T-helper 17 cell (primary cell): ENCODE results near the gene AMER2. TPM values are rescaled to one million over a fixed set of nuclear protein-coding genes. Genes with fewer than 3 reads are reported as not detected.

Experiments
- ATAC-seq: fragments of 150-1000 bp; cut with Tn5 transposase; 2 replicates; pipeline ENCODE4 v1.10.0; 2021; ENCODE audit warnings: mild to moderate bottlenecking, moderate library complexity
- DNase-seq, 3 donors: peaks; one replicate each; pipeline versions ENCODE4 v3.0.0 to v3.0.0-alpha.2; 2020 to 2021
- H3K9me3 ChIP-seq: one replicate; pipeline ENCODE4 v1.7.0; 2013; ENCODE audit warnings: low read length, mild to moderate bottlenecking; ENCODE audit not compliant: control insufficient read depth, poor library complexity, severe bottlenecking
- H3K27ac Mint-ChIP-seq: one replicate; pipeline ENCODE4 v1.8.0; 2022; ENCODE audit warnings: mild to moderate bottlenecking, moderate library complexity, mixed read lengths
- H3K27me3 Mint-ChIP-seq: one replicate; pipeline ENCODE4 v1.8.0; 2022; ENCODE audit warnings: mixed read lengths
- H3K36me3 Mint-ChIP-seq: one replicate; pipeline ENCODE4 v1.8.0; 2022; ENCODE audit warnings: low read depth, mixed read lengths
- H3K4me1 Mint-ChIP-seq: one replicate; pipeline ENCODE4 v1.8.0; 2022; ENCODE audit warnings: mild to moderate bottlenecking, mixed read lengths
- H3K4me3 Mint-ChIP-seq: one replicate; pipeline ENCODE4 v1.8.0; 2022; ENCODE audit warnings: mild to moderate bottlenecking, moderate library complexity, mixed read lengths
- total RNA-seq, 4 donors: library from RNA in 2 of 4; stranded (reverse) in 2 of 4; gene quantifications; one replicate each; pipeline ENCODE4 v1.2.3 and lab custom pipeline; 2022 to 2026

Gene AMER2
- total RNA-seq, 2 donors from 2014 or later = not detected

- no peak overlapping the region for H3K27ac Mint-ChIP-seq
- peaks cover 86% of the 10 kb centered on the region for H3K27me3 Mint-ChIP-seq
- no peaks in the 10 kb centered on the region for H3K4me1 Mint-ChIP-seq
- H3K9me3 ChIP-seq = no peaks in the 10 kb centered on the region
- DNase-seq = no peak
- no peak overlapping the region for H3K4me3 Mint-ChIP-seq
- peaks cover 3% of the 10 kb centered on the region for H3K36me3 Mint-ChIP-seq
- ATAC-seq = no peak
Measured at GRCh38 chr13:25178070-25178469, 6.0 kb upstream of the AMER2 start.

- no peak for ATAC-seq
- H3K27me3 Mint-ChIP-seq = peaks cover 86% of the 10 kb centered on the region
- H3K9me3 ChIP-seq = no peaks in the 10 kb centered on the region
Measured at GRCh38 chr13:25177636-25178035, 5.5 kb upstream of the AMER2 start.

GRCh38 chr13:25177012-25177411 is 4.9 kb upstream of the AMER2 start:
- no peak overlapping the region for H3K27ac Mint-ChIP-seq
- H3K4me3 Mint-ChIP-seq = no peak overlapping the region
- peaks cover 3% of the 10 kb centered on the region for H3K36me3 Mint-ChIP-seq
- no peak for DNase-seq
- ATAC-seq = no peak
- H3K9me3 ChIP-seq = no peaks in the 10 kb centered on the region
- H3K27me3 Mint-ChIP-seq = peaks cover 86% of the 10 kb centered on the region
- H3K4me1 Mint-ChIP-seq = peaks cover 2% of the 10 kb centered on the region

More at GRCh38 chr13:25177636-25178035, 5.5 kb upstream of the AMER2 start:
- no peak overlapping the region for H3K27ac Mint-ChIP-seq
- H3K4me3 Mint-ChIP-seq = no peak overlapping the region
- H3K36me3 Mint-ChIP-seq = peaks cover 3% of the 10 kb centered on the region
- no peak for DNase-seq
- no peaks in the 10 kb centered on the region for H3K4me1 Mint-ChIP-seq

GRCh38 chr13:25175431-25175830 is 3.3 kb upstream of the AMER2 start:
- Mint-ChIP-seq H3K27me3 (peaks cover 81% of the 10 kb centered on the region), H3K36me3 (peaks cover 10% of the 10 kb centered on the region), H3K4me1 (peaks cover 11% of the 10 kb centered on the region), H3K27ac (no peak overlapping the region), H3K4me3 (no peak overlapping the region)
- no peak for DNase-seq
- H3K9me3 ChIP-seq = no peaks in the 10 kb centered on the region
- no peak for ATAC-seq

GRCh38 chr13:25175026-25175425 is 2.9 kb upstream of the AMER2 start:
- no peak overlapping the region for H3K4me3 Mint-ChIP-seq
- ATAC-seq = no peak

GRCh38 chr13:25174304-25174703 is 2.2 kb upstream of the AMER2 start:
- no peaks in the 10 kb centered on the region for H3K9me3 ChIP-seq
- ATAC-seq = no peak
- peaks cover 11% of the 10 kb centered on the region for H3K4me1 Mint-ChIP-seq
- H3K36me3 Mint-ChIP-seq = peaks cover 10% of the 10 kb centered on the region
- H3K4me3 Mint-ChIP-seq = no peak overlapping the region
- no peak for DNase-seq
- no peak overlapping the region for H3K27ac Mint-ChIP-seq
- peaks cover 85% of the 10 kb centered on the region for H3K27me3 Mint-ChIP-seq

More at GRCh38 chr13:25175026-25175425, 2.9 kb upstream of the AMER2 start:
- no peak for DNase-seq
- H3K4me1 Mint-ChIP-seq = peaks cover 11% of the 10 kb centered on the region
- H3K36me3 Mint-ChIP-seq = peaks cover 10% of the 10 kb centered on the region
- H3K27me3 Mint-ChIP-seq = peaks cover 81% of the 10 kb centered on the region
- no peaks in the 10 kb centered on the region for H3K9me3 ChIP-seq
- no peak overlapping the region for H3K27ac Mint-ChIP-seq

- no peak overlapping the region for H3K27ac Mint-ChIP-seq
- no peak for DNase-seq
- peaks cover 10% of the 10 kb centered on the region for H3K36me3 Mint-ChIP-seq
- ATAC-seq = no peak
- H3K27me3 Mint-ChIP-seq = peaks cover 73% of the 10 kb centered on the region
- H3K4me3 Mint-ChIP-seq = peak overlapping the region; percentile 76
- H3K4me1 Mint-ChIP-seq = peaks cover 11% of the 10 kb centered on the region
- no peaks in the 10 kb centered on the region for H3K9me3 ChIP-seq
Measured at GRCh38 chr13:25172303-25172630, 179 bp upstream of the AMER2 start.

GRCh38 chr13:25171170-25171516 is 945 bp downstream of the AMER2 start:
- H3K27ac Mint-ChIP-seq = no peak overlapping the region
- peaks cover 8% of the 10 kb centered on the region for H3K36me3 Mint-ChIP-seq
- H3K4me3 Mint-ChIP-seq = peak overlapping the region; percentile 76
- DNase-seq (no peak), ATAC-seq (no peak)
- H3K4me1 Mint-ChIP-seq = peaks cover 11% of the 10 kb centered on the region
- H3K27me3 Mint-ChIP-seq = peaks cover 63% of the 10 kb centered on the region
- H3K9me3 ChIP-seq = no peaks in the 10 kb centered on the region

- Mint-ChIP-seq H3K27me3 (peaks cover 61% of the 10 kb centered on the region), H3K36me3 (peaks cover 8% of the 10 kb centered on the region), H3K4me1 (peaks cover 11% of the 10 kb centered on the region), H3K27ac (no peak overlapping the region), H3K4me3 (peak overlapping the region; percentile 76)
- no peak for ATAC-seq
- no peak for DNase-seq
- no peaks in the 10 kb centered on the region for H3K9me3 ChIP-seq
Measured at GRCh38 chr13:25170554-25171111, 1.5 kb downstream of the AMER2 start.

- H3K36me3 Mint-ChIP-seq = peaks cover 8% of the 10 kb centered on the region
- H3K4me1 Mint-ChIP-seq = peaks cover 11% of the 10 kb centered on the region
- ATAC-seq (no peak), DNase-seq (no peak)
- no peaks in the 10 kb centered on the region for H3K9me3 ChIP-seq
- H3K27ac Mint-ChIP-seq = no peak overlapping the region
- H3K4me3 Mint-ChIP-seq = peak overlapping the region; percentile 61
- peaks cover 61% of the 10 kb centered on the region for H3K27me3 Mint-ChIP-seq
Measured at GRCh38 chr13:25169951-25170553, 2.0 kb downstream of the AMER2 start.

- Mint-ChIP-seq H3K27me3 (peaks cover 61% of the 10 kb centered on the region), H3K27ac (no peak overlapping the region), H3K4me1 (peaks cover 11% of the 10 kb centered on the region), H3K36me3 (peaks cover 8% of the 10 kb centered on the region), H3K4me3 (no peak overlapping the region)
- no peak for DNase-seq
- no peaks in the 10 kb centered on the region for H3K9me3 ChIP-seq
- ATAC-seq = no peak
Measured at GRCh38 chr13:25169356-25169755, 2.7 kb downstream of the AMER2 start.

- Mint-ChIP-seq H3K27ac (no peak overlapping the region), H3K36me3 (peaks cover 8% of the 10 kb centered on the region), H3K4me3 (no peak overlapping the region), H3K4me1 (peaks cover 11% of the 10 kb centered on the region), H3K27me3 (peaks cover 60% of the 10 kb centered on the region)
- DNase-seq (no peak), ATAC-seq (no peak)
- no peaks in the 10 kb centered on the region for H3K9me3 ChIP-seq
Measured at GRCh38 chr13:25168790-25169189, 3.3 kb downstream of the AMER2 start.

GRCh38 chr13:25167382-25168174 is 4.5 kb downstream of the AMER2 start:
- H3K4me3 Mint-ChIP-seq = no peak overlapping the region
- peaks cover 8% of the 10 kb centered on the region for H3K36me3 Mint-ChIP-seq
- no peak for ATAC-seq
- H3K9me3 ChIP-seq = no peaks in the 10 kb centered on the region
- H3K27me3 Mint-ChIP-seq = peaks cover 57% of the 10 kb centered on the region
- H3K4me1 Mint-ChIP-seq = peaks cover 11% of the 10 kb centered on the region
- no peak overlapping the region for H3K27ac Mint-ChIP-seq
- DNase-seq = no peak
